A549 (cell line): ENCODE measurements around the gene RCSD1. TPM values are rescaled to one million over a fixed set of nuclear protein-coding genes. Genes with fewer than 3 reads are reported as not detected.

Source experiments
- ATAC-seq, 2 experiments: fragments of 200-7000 bp in 1 of 2; fragments of >200 bp in 1 of 2; cut with Nextera tagmentation in 1 of 2; cut with Tn5 transposase in 1 of 2; 3 replicates each; pipeline versions ENCODE4 v1.8.0 to v1.9.1; 2018 to 2020; ENCODE audit warnings: mild to moderate bottlenecking in 1 of 2, moderate library complexity in 1 of 2
- CTCF ChIA-PET: fragments of 300-600 bp; sonication (Branson Sonifier 250); formaldehyde crosslinking; extraction: SDS; loops from one replicate; lab custom pipeline; 2021; ENCODE audit warnings: antibody characterized with exemption, inconsistent platforms; lab: Yijun Ruan, JAX
- POLR2A ChIA-PET: fragments of 350-600 bp; formaldehyde crosslinking; extraction: SDS; loops from one replicate; lab custom pipeline; 2021; ENCODE audit warnings: antibody characterized with exemption, inconsistent platforms; lab: Yijun Ruan, JAX
- DNase-seq, 2 experiments: peaks; one replicate each; pipeline versions ENCODE4 v3.0.0 to v3.0.0-alpha.2; 2011 to 2016; ENCODE audit warnings: low read depth in 1 of 2, low spot score in 1 of 2
- FAIRE-seq: peaks from 2 replicates; lab custom pipeline; 2011; peaks lifted over from hg19 to GRCh38; lab: Jason Lieb, UNC
- H3K27ac ChIP-seq, 2 experiments: fragments of >200 bp; sonication (Bioruptor Twin); formaldehyde crosslinking; 3 replicates each; pipeline ENCODE4 v1.5.1; 2016 to 2017
- H3K4me1 ChIP-seq: fragments of >200 bp; sonication (Bioruptor Twin); formaldehyde crosslinking; 3 replicates; pipeline ENCODE4 v1.6.1; 2016
- H3K4me2 ChIP-seq: fragments of >200 bp; sonication (Bioruptor Twin); formaldehyde crosslinking; 3 replicates; pipeline ENCODE4 v1.6.1; 2016
- H3K4me3 ChIP-seq: fragments of >200 bp; sonication (Bioruptor Twin); formaldehyde crosslinking; 3 replicates; pipeline ENCODE4 v1.5.1; 2016
- H3K9me3 ChIP-seq: fragments of >200 bp; sonication (Bioruptor Twin); formaldehyde crosslinking; 3 replicates; pipeline ENCODE4 v1.6.1; 2016
- BHLHE40 ChIP-seq: IDR thresholded peaks from 2 replicates; pipeline ENCODE4 v1.6.1; 2012; ENCODE audit warnings: low read depth, low read length, inconsistent platforms
- CEBPB ChIP-seq, 2 experiments: fragments of >200 bp in 1 of 2; sonication (Bioruptor Twin) in 1 of 2; formaldehyde crosslinking in 1 of 2; IDR thresholded peaks; 2 replicates each; pipeline ENCODE4 v1.6.1; 2012 to 2016
- E2F6 ChIP-seq: IDR thresholded peaks from 2 replicates; pipeline ENCODE4 v1.6.1; 2012; ENCODE audit warnings: low read depth, borderline replicate concordance
- EP300 ChIP-seq, 2 experiments: fragments of >200 bp; sonication (Bioruptor Twin); formaldehyde crosslinking; IDR thresholded peaks; 2 replicates in 1 of 2; 3 replicates in 1 of 2; pipeline ENCODE4 v1.6.1; 2016 to 2017
- ESRRA ChIP-seq: fragments of 150-350 bp; IDR thresholded peaks from 2 replicates; pipeline ENCODE4 v1.6.1; 2014; ENCODE audit warnings: mild to moderate bottlenecking, low read length, borderline replicate concordance
- FOSB ChIP-seq: fragments of 250-450 bp; sonication (Bioruptor Pico); IDR thresholded peaks from 2 replicates; pipeline ENCODE4 v1.5.0; 2020; ENCODE audit warnings: mild to moderate bottlenecking, moderate library complexity
- FOXS1 ChIP-seq: fragments of 250-450 bp; sonication (Bioruptor Pico); IDR thresholded peaks from 2 replicates; pipeline ENCODE4 v1.5.0; 2020; ENCODE audit warnings: mild to moderate bottlenecking, moderate library complexity
- HES2 ChIP-seq: fragments of >200 bp; sonication (Bioruptor Twin); formaldehyde crosslinking; IDR thresholded peaks from 2 replicates; pipeline ENCODE4 v1.6.1; 2016
- HEYL ChIP-seq: fragments of 250-450 bp; sonication (Bioruptor Pico); IDR thresholded peaks from 2 replicates; pipeline ENCODE4 v1.8.0; 2021; ENCODE audit warnings: mild to moderate bottlenecking, moderate library complexity
- HMGXB4 ChIP-seq: fragments of 250-450 bp; sonication (Bioruptor Pico); IDR thresholded peaks from 2 replicates; pipeline ENCODE4 v1.5.0; 2021; ENCODE audit warnings: mild to moderate bottlenecking, moderate library complexity, borderline replicate concordance
- HOXA7 ChIP-seq: fragments of 250-450 bp; sonication (Bioruptor Pico); IDR thresholded peaks from 2 replicates; pipeline ENCODE4 v1.5.0; 2020; ENCODE audit warnings: mild to moderate bottlenecking, moderate library complexity
- KDM5A ChIP-seq: fragments of 200-600 bp; sonication (generic); IDR thresholded peaks from 2 replicates; pipeline ENCODE4 v1.6.1; 2016; ENCODE audit warnings: antibody characterized with exemption, mild to moderate bottlenecking
- MYC ChIP-seq: IDR thresholded peaks from 2 replicates; pipeline ENCODE4 v1.6.1; 2012; ENCODE audit warnings: mild to moderate bottlenecking, inconsistent platforms, low read length, improper control_type of control experiment, borderline replicate concordance
- POLR2A ChIP-seq: IDR thresholded peaks from 2 replicates; pipeline ENCODE4 v1.6.1; 2012; ENCODE audit warnings: mild to moderate bottlenecking, low read length
- RARB ChIP-seq: fragments of 250-450 bp; sonication (Bioruptor Pico); IDR thresholded peaks from 2 replicates; pipeline ENCODE4 v1.8.0; 2021; ENCODE audit warnings: mild to moderate bottlenecking, moderate library complexity
- REST ChIP-seq: fragments of 200-600 bp; sonication (generic); IDR thresholded peaks from 2 replicates; pipeline ENCODE4 v1.6.1; 2016; ENCODE audit warnings: antibody characterized with exemption, mild to moderate bottlenecking, moderate library complexity
- SREBF2 ChIP-seq: fragments of 450-650 bp; IDR thresholded peaks from 2 replicates; pipeline ENCODE4 v1.6.1; 2014; ENCODE audit warnings: mild to moderate bottlenecking, moderate library complexity
- TP53 ChIP-seq: fragments of 250-450 bp; sonication (Bioruptor Pico); IDR thresholded peaks from 2 replicates; pipeline ENCODE4 v1.5.0; 2021; ENCODE audit warnings: mild to moderate bottlenecking, moderate library complexity
- ZSCAN20 ChIP-seq: fragments of 250-450 bp; sonication (Bioruptor Pico); IDR thresholded peaks from 2 replicates; pipeline ENCODE4 v1.8.0; 2022; ENCODE audit warnings: mild to moderate bottlenecking, moderate library complexity
- WGBS: methylation state at CpG from one replicate; pipeline ENCODE4 v1.1.6; 2017; ENCODE audit errors: missing lambda C conversion rate; 5-methylcytosine and 5-hydroxymethylcytosine counted together
- polyA minus RNA-seq: library from RNA; depleted of rRNA, polyadenylated mRNA; stranded (reverse); fragments of >200 nt; gene quantifications from 2 replicates; pipeline ENCODE4 v1.2.3, GENCODE V29; 2011; rRNA and poly(A)+ RNA removed
- polyA plus RNA-seq, 4 experiments: library from polyadenylated mRNA; depleted of rRNA in 3 of 4; stranded (reverse); fragments of >200 nt; fragmentation: RNase III in 1 of 4; extraction: RNeasy Plus Mini Kit Qiagen cat#74134 plus additional on column Dnase treatment in 1 of 4; gene quantifications; 2 replicates in 3 of 4; 3 replicates in 1 of 4; pipeline ENCODE4 v1.2.3, GENCODE V29; 2011 to 2017
- TF ChIP-seq, protein P1 (sequence below): fragments of 250-450 bp; sonication (Bioruptor Pico); IDR thresholded peaks from 2 replicates; pipeline ENCODE4 v1.5.0; 2020; ENCODE audit warnings: low read depth, mild to moderate bottlenecking, moderate library complexity

The RCSD1 gene
- polyA plus RNA-seq (2011; rRNA removed) (0.05 TPM in 1 of 2 replicates, not detected in the other), polyA plus RNA-seq (2017; fragmentation: RNase III; extraction: RNeasy Plus Mini Kit Qiagen cat#74134 plus additional on column Dnase treatment) (0.04 TPM in 1 of 3 replicates, not detected in the others), polyA minus RNA-seq (not detected in 2 replicates)
- 0.01 TPM in 1 of 2 replicates, not detected in the other for polyA plus RNA-seq (2012; cell fraction: cytosol; rRNA removed)
- 0.01 TPM in 1 of 2 replicates, not detected in the other for polyA plus RNA-seq (2012; cell fraction: nucleus; rRNA removed)

GRCh38 chr1:167629681-167630567 is at the start of gene RCSD1:
Gene RCSD1, plus strand, starts transcription at chr1:167630232. Its CDS starts 192 bp downstream, at chr1:167630424.
- Histone ChIP-seq H3K4me1 (peaks cover 7% of the 10 kb centered on the region; the same call in 1 of the 3 replicates), H3K4me2 (peak within 1 kb of the TSS; percentile 72)
- TF ChIP-seq FOXS1 (CRISPR knock-in tag) (no peak), SREBF2 (no peak)

GRCh38 chr1:167582064-167582463 is 48.0 kb upstream of the RCSD1 start:
- no peak for TF ChIP-seq HMGXB4 (CRISPR knock-in tag)
- no peak for TF ChIP-seq HEYL (CRISPR knock-in tag)
- no peak for TF ChIP-seq FOSB (CRISPR knock-in tag)
- TF ChIP-seq HOXA7 (CRISPR knock-in tag), result no peak
- no peak for TF ChIP-seq TP53
- TF ChIP-seq RARB, result no peak
- no peak for TF ChIP-seq CEBPB (IDR thresholded peaks at IDR 0.05)
- no peak for DNase-seq
- Histone ChIP-seq H3K9me3 (no peaks in the 10 kb centered on the region), H3K27ac (no peak overlapping the region), H3K4me3 (no peak overlapping the region), H3K4me2 (no peak overlapping the region), H3K4me1 (no peaks in the 10 kb centered on the region)
- FAIRE-seq, result no peak
- ChIA-PET CTCF (interaction anchor here (1.0 to 2.4 kb wide), 4 partner anchors 19 to 108 kb away, joined by 3 to 11 read pairs (median 6); no protein-coding TSS in a partner anchor), POLR2A (no interaction called here)
- no peak for ATAC-seq
- WGBS, result 25% methylated on average over 1 of the region's 1 CpG

More at GRCh38 chr1:167629681-167630567, at the start of gene RCSD1:
- H3K4me3 ChIP-seq, result peak within 1 kb of the TSS; percentile 35
- ATAC-seq, result peak in 1 of 2 experiments; percentile 59; a peak in 3 of 6 replicates
- FAIRE-seq, result no peak
- DNase-seq, result no peak
- CTCF ChIA-PET, result interaction anchor here (0.6 to 1.8 kb wide), 3 partner anchors 15 to 123 kb away, joined by 3 to 8 read pairs (median 5); no protein-coding TSS in a partner anchor
- POLR2A ChIA-PET, result no interaction called here
- peak within 1 kb of the TSS in 1 of 2 experiments; percentile 44; a peak in 2 of 6 replicates for H3K27ac ChIP-seq
- no peaks in the 10 kb centered on the region for H3K9me3 ChIP-seq
- 70% methylated on average over 29 of the region's 62 CpGs for WGBS

DNA sequence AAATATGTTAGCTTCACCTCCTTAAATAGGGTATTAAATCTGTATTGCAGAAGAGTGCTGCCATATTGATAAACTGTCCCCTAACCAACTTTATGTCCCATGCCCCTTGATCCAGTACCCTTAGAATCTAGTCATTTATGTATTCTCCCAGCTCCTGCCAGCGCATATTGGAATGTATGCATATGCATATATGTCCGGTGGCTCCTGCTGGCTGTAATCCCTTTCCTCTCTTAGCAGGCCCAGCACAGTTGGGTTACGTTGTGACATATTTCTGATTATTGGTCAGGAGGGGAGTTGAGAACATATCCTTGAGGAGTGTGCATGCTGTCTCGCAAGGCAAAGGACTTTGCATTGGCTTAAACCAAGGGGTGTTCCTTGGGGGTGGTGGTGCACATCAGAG is 47.3 kb upstream of the RCSD1 start:
- no peak overlapping the region for H3K4me2 ChIP-seq
- ATAC-seq, result no peak
- ChIA-PET CTCF (interaction anchor here (1.0 to 2.4 kb wide), 4 partner anchors 18 to 108 kb away, joined by 3 to 11 read pairs (median 6); no protein-coding TSS in a partner anchor), POLR2A (no interaction called here)
- DNase-seq, result no peak
- 62% methylated on average over 4 of the region's 4 CpGs for whole genome bisulfite sequencing
- H3K4me1 ChIP-seq, result no peaks in the 10 kb centered on the region
- no peak overlapping the region for H3K27ac ChIP-seq
- FAIRE-seq, result no peak
- H3K4me3 ChIP-seq, result no peak overlapping the region
- H3K9me3 ChIP-seq, result no peaks in the 10 kb centered on the region
- TF ChIP-seq, protein P1, sequence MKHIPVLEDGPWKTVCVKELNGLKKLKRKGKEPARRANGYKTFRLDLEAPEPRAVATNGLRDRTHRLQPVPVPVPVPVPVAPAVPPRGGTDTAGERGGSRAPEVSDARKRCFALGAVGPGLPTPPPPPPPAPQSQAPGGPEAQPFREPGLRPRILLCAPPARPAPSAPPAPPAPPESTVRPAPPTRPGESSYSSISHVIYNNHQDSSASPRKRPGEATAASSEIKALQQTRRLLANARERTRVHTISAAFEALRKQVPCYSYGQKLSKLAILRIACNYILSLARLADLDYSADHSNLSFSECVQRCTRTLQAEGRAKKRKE, result no peak
- TF ChIP-seq E2F6 (no peak), EP300 (IDR thresholded peaks at IDR 0.05) (no peak), ESRRA (no peak), ZSCAN20 (CRISPR knock-in tag) (no peak), MYC (no peak), POLR2A (no peak), REST (no peak), KDM5A (no peak), HES2 (no peak), BHLHE40 (no peak), FOXS1 (CRISPR knock-in tag) (no peak)
